B cell (primary cell): ENCODE results near the gene ZNF804A. TPM values are rescaled to one million over a fixed set of nuclear protein-coding genes. Genes with fewer than 3 reads are reported as not detected.
A peak's percentile ranks its signal among the peaks of the same experiment; 100 is the strongest.

Experiments used
- ATAC-seq: fragments of 200-7000 bp; cut with Tn5 transposase; one replicate; pipeline ENCODE4 v1.10.0; 2021; ENCODE audit warnings: low read depth, mild to moderate bottlenecking, moderate number of reproducible peaks, moderate library complexity
- CTCF ChIA-PET: fragments of 350-600 bp; sonication (Branson Sonifier 250); formaldehyde crosslinking; loops from one replicate; lab custom pipeline; 2021; ENCODE audit warnings: antibody characterized with exemption, inconsistent platforms; lab: Charles Lee
- POLR2A ChIA-PET: fragments of 350-600 bp; sonication (Branson Sonifier 250); formaldehyde crosslinking; loops from one replicate; lab custom pipeline; 2021; ENCODE audit warnings: antibody characterized with exemption; lab: Charles Lee
- DNase-seq: peaks from one replicate; pipeline ENCODE4 v3.0.0; 2013
- H2AFZ ChIP-seq: 2 replicates; pipeline ENCODE4 v1.6.1; 2012; ENCODE audit warnings: mild to moderate bottlenecking, low read depth, low read length; ENCODE audit not compliant: insufficient read depth, poor library complexity, severe bottlenecking
- H3K27ac ChIP-seq, 2 donors: 1 replicate in 1 of 2; 2 replicates in 1 of 2; pipeline ENCODE4 v1.5.1; 2012 to 2013; ENCODE audit warnings: low read length in 2 of 2, mild to moderate bottlenecking in 2 of 2, moderate library complexity in 1 of 2
- H3K27me3 ChIP-seq, 4 experiments: fragments of 200-600 bp in 1 of 4; sonication (generic) in 1 of 4; replicated peaks in 1 of 4; 1 replicate in 2 of 4; 2 replicates in 2 of 4; pipeline versions ENCODE4 v1.6.1 to v1.7.0; 2013 to 2016; ENCODE audit warnings: low read length in 3 of 4, mild to moderate bottlenecking in 2 of 4, mixed read lengths in 1 of 4, moderate library complexity in 1 of 4; ENCODE audit not compliant: insufficient read depth in 4 of 4, control insufficient read depth in 3 of 4; ENCODE audit errors: control extremely low read depth in 1 of 4
- H3K36me3 ChIP-seq, 2 experiments: replicated peaks in 1 of 2; 1 replicate in 1 of 2; 2 replicates in 1 of 2; pipeline versions ENCODE4 v1.6.1 to v1.7.1; 2013; ENCODE audit warnings: low read length in 1 of 2; ENCODE audit not compliant: insufficient read depth in 2 of 2, control insufficient read depth in 1 of 2; ENCODE audit errors: control extremely low read depth in 1 of 2, extremely low read depth in 1 of 2
- H3K4me1 ChIP-seq, 2 donors: fragments of 200-600 bp in 1 of 2; sonication (generic) in 1 of 2; 1 replicate in 1 of 2; 2 replicates in 1 of 2; pipeline versions ENCODE4 v1.5.1 to v1.6.1; 2013 to 2017; ENCODE audit warnings: low read length in 2 of 2; ENCODE audit not compliant: control insufficient read depth in 2 of 2, insufficient read depth in 2 of 2
- H3K4me2 ChIP-seq: replicated peaks from 2 replicates; pipeline ENCODE3; 2012; ENCODE audit warnings: mild to moderate bottlenecking, low read depth, low read length; ENCODE audit not compliant: poor library complexity, severe bottlenecking
- H3K4me3 ChIP-seq, 5 experiments: fragments of 200-600 bp in 1 of 5; sonication (generic) in 1 of 5; 1 replicate in 3 of 5; 2 replicates in 2 of 5; pipeline versions ENCODE4 v1.5.1 to v1.7.0; 2011 to 2016; ENCODE audit warnings: low read length in 4 of 5, mild to moderate bottlenecking in 4 of 5, low read depth in 2 of 5, control low read depth in 1 of 5, moderate library complexity in 1 of 5; ENCODE audit not compliant: insufficient read depth in 1 of 5; ENCODE audit errors: control extremely low read depth in 1 of 5, extremely low read depth in 1 of 5
- H3K79me2 ChIP-seq: fragments of 200-600 bp; sonication (generic); one replicate; pipeline ENCODE4 v1.6.0; 2016; ENCODE audit warnings: low read length; ENCODE audit not compliant: control insufficient read depth, insufficient read depth
- H3K9ac ChIP-seq: fragments of 200-600 bp; sonication (generic); 2 replicates; pipeline ENCODE4 v1.6.1; 2017; ENCODE audit warnings: mild to moderate bottlenecking, low read length, moderate library complexity
- H3K9me3 ChIP-seq, 3 donors: one replicate each; pipeline versions ENCODE4 v1.6.1 to v1.7.1; 2013; ENCODE audit warnings: low read length in 2 of 3; ENCODE audit not compliant: control insufficient read depth in 2 of 3, insufficient read depth in 1 of 3; ENCODE audit errors: control extremely low read depth in 1 of 3
- H4K20me1 ChIP-seq: 2 replicates; pipeline ENCODE4 v1.6.0; 2012; ENCODE audit warnings: mild to moderate bottlenecking, low read length; ENCODE audit not compliant: insufficient read depth, control insufficient read depth, poor library complexity, severe bottlenecking
- H3K27ac Mint-ChIP-seq: one replicate; pipeline ENCODE4 v1.8.0; 2021; ENCODE audit warnings: mixed read lengths
- H3K27me3 Mint-ChIP-seq: one replicate; pipeline ENCODE4 v1.8.0; 2021; ENCODE audit warnings: mixed read lengths
- H3K4me1 Mint-ChIP-seq: one replicate; pipeline ENCODE4 v1.8.0; 2021; ENCODE audit warnings: mixed read lengths
- H3K4me3 Mint-ChIP-seq: one replicate; pipeline ENCODE4 v1.8.0; 2021; ENCODE audit warnings: mixed read lengths
- H3K9me3 Mint-ChIP-seq: one replicate; pipeline ENCODE4 v1.8.0; 2022; ENCODE audit warnings: mixed read lengths; ENCODE audit not compliant: insufficient read depth
- EZH2 ChIP-seq: IDR thresholded peaks from 2 replicates; pipeline ENCODE4 v1.6.1; 2012; ENCODE audit warnings: borderline replicate concordance, low read depth, mild to moderate bottlenecking, moderate library complexity, low read length; ENCODE audit not compliant: insufficient read depth, poor library complexity, severe bottlenecking
- WGBS: methylation state at CpG from one replicate; pipeline ENCODE4 v1.1.5; 2013; ENCODE audit warnings: missing lambda C conversion rate; ENCODE audit not compliant: insufficient coverage; 5-methylcytosine and 5-hydroxymethylcytosine counted together
- intact Hi-C: fragments of 100-400 bp; cut with micrococcal nuclease; formaldehyde crosslinking; loops from one replicate; pipeline ENCODE4 v1.10.0; 2022
- polyA plus RNA-seq: library from polyadenylated mRNA; depleted of rRNA; stranded (reverse); fragments of >200 nt; gene quantifications from 2 replicates; pipeline ENCODE4 v1.2.3, GENCODE V29; 2012
- total RNA-seq, 2 donors: library from RNA; stranded (reverse); fragments of 120-200 nt in 1 of 2; gene quantifications; 1 replicate in 1 of 2; 2 replicates in 1 of 2; pipeline versions ENCODE4 v1.2.3 to v1.2.4, GENCODE V29; 2013 to 2022
- TF ChIP-seq, protein P1 (sequence below): fragments of 200-600 bp; IDR thresholded peaks from one replicate; pipeline ENCODE4 v1.8.0; 2022; ENCODE audit warnings: antibody characterized with exemption, mild to moderate bottlenecking

The ZNF804A gene
- total and polyA plus RNA-seq, 2 donors (not counting 1 experiment from before 2014, with no cell fraction given), result 1.2 to 2.4 TPM

DNA sequence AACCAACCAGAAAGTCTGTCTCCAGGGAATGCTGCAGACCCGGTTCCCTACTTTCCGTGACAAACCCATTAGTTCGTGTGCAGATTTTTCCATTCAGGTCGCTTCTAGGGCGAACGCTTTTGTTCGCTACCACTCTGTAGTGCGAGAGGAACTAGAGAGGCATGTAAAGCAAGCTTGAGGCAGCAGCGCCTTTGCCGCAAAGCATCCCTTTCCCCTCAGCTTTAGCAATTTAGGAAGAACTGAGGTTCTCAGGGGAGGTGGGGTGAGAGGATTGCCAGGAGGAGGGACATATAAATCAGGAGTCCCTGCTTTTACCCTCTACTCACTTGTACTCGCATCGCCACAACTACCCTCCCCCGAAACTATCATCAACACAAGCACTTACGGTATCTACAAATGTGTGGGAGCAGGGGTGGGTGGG is 748 bp upstream of the ZNF804A start:
- Histone ChIP-seq H3K27ac (peak overlapping the region; percentile 37 to 57), H3K9me3 (peaks cover 0 to 3% (median 0%) of the 10 kb centered on the region in 3 donors), H2AFZ (peak overlapping the region; percentile 76), H3K4me3 (peak overlapping the region; percentile 38 to 66 (median 62)), H3K36me3 (no peaks in the 10 kb centered on the region), H3K4me1 (peaks cover 16 to 26% of the 10 kb centered on the region in 2 donors), H4K20me1 (no peaks in the 10 kb centered on the region), H3K27me3 (peaks cover 0 to 14% (median 8%) of the 10 kb centered on the region in 4 experiments), H3K9ac (peak overlapping the region; percentile 78), H3K4me2 (peak overlapping the region; percentile 88), H3K79me2 (no peaks in the 10 kb centered on the region)
- peaks cover 15% of the 10 kb centered on the region for H3K27me3 Mint-ChIP-seq
- peak; percentile 50 for DNase-seq
- peaks cover 28% of the 10 kb centered on the region for H3K4me1 Mint-ChIP-seq
- WGBS, result 0% methylated on average over 6 of the region's 14 CpGs
- intact Hi-C loops, result loop anchor here (5.0 kb wide), 1 partner anchor 135 kb away; no protein-coding TSS in a partner anchor
- ChIA-PET CTCF (no interaction called here), POLR2A (interaction anchor here (0.6 kb wide), 1 partner anchor 10 kb away, joined by 6 read pairs; no protein-coding TSS in a partner anchor)
- H3K27ac Mint-ChIP-seq, result peak overlapping the region; percentile 59
- peak overlapping the region; percentile 91 for H3K4me3 Mint-ChIP-seq
- TF ChIP-seq EZH2, result no peak
- TF ChIP-seq, protein P1, sequence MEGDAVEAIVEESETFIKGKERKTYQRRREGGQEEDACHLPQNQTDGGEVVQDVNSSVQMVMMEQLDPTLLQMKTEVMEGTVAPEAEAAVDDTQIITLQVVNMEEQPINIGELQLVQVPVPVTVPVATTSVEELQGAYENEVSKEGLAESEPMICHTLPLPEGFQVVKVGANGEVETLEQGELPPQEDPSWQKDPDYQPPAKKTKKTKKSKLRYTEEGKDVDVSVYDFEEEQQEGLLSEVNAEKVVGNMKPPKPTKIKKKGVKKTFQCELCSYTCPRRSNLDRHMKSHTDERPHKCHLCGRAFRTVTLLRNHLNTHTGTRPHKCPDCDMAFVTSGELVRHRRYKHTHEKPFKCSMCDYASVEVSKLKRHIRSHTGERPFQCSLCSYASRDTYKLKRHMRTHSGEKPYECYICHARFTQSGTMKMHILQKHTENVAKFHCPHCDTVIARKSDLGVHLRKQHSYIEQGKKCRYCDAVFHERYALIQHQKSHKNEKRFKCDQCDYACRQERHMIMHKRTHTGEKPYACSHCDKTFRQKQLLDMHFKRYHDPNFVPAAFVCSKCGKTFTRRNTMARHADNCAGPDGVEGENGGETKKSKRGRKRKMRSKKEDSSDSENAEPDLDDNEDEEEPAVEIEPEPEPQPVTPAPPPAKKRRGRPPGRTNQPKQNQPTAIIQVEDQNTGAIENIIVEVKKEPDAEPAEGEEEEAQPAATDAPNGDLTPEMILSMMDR, result no peak
- ATAC-seq, result peak; percentile 18
- H3K9me3 Mint-ChIP-seq, result no peaks in the 10 kb centered on the region

DNA sequence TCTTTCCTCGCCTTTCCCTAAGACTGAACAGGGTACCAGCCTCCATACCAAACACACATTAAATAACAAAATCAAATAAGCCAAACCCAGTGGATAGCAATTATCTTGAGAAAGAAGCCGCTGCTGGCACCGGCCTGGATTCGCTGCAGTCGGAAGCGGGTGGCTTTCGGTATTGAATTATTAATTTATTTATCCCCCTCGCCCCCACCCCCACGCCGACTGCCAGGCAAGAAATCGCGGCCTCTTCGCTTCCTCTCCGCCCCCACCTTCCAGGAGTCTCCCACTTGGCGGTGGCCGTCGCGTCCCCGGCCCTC is 370 bp upstream of the ZNF804A start:
- Histone ChIP-seq H3K9me3 (peaks cover 0 to 3% (median 0%) of the 10 kb centered on the region in 3 donors), H4K20me1 (no peaks in the 10 kb centered on the region), H3K9ac (peak overlapping the region; percentile 78), H3K4me2 (peak overlapping the region; percentile 88), H3K27ac (peak overlapping the region; percentile 37 to 57), H3K4me1 (peaks cover 16 to 26% of the 10 kb centered on the region in 2 donors), H3K79me2 (peaks cover under 1% of the 10 kb centered on the region), H3K27me3 (peaks cover 0 to 14% (median 8%) of the 10 kb centered on the region in 4 experiments), H3K4me3 (peak overlapping the region; percentile 38 to 66 (median 62)), H3K36me3 (no peaks in the 10 kb centered on the region), H2AFZ (peak overlapping the region; percentile 76)
- H3K4me1 Mint-ChIP-seq, result peaks cover 28% of the 10 kb centered on the region
- no peak for ATAC-seq
- ChIA-PET POLR2A (interaction anchor here (0.6 kb wide), 1 partner anchor 9 kb away, joined by 6 read pairs; no protein-coding TSS in a partner anchor), CTCF (no interaction called here)
- TF ChIP-seq EZH2, result no peak
- TF ChIP-seq, protein P1, result no peak
- H3K4me3 Mint-ChIP-seq, result peak overlapping the region; percentile 91
- intact Hi-C loops, result loop anchor here (2.0 to 5.0 kb wide), 2 partner anchors 134 to 1887 kb away; no protein-coding TSS in a partner anchor
- no peak for DNase-seq
- WGBS, result 0% methylated on average over 5 of the region's 19 CpGs
- peaks cover 15% of the 10 kb centered on the region for H3K27me3 Mint-ChIP-seq
- peak overlapping the region; percentile 59 for H3K27ac Mint-ChIP-seq
- H3K9me3 Mint-ChIP-seq, result no peaks in the 10 kb centered on the region
